AG10803 (cell line): ENCODE results near the gene PBX2.
"Not testable (repeated sequence)": the region's sequence is repeated elsewhere in the genome, so short reads cannot be mapped to it uniquely, and the experiment has no call there.

ENCODE experiments used
- DNase-seq: peaks from one replicate; pipeline ENCODE4 v3.0.0; 2010; ENCODE audit warnings: low read depth
- H3K4me3 ChIP-seq: 2 replicates; pipeline ENCODE4 v1.5.1; 2011; ENCODE audit warnings: mild to moderate bottlenecking, low read length, control low read depth
- TF ChIP-seq, protein P1 (sequence below): conservative IDR thresholded peaks from 2 replicates; pipeline ENCODE4 v1.5.1; 2011; ENCODE audit warnings: mild to moderate bottlenecking, low read length, control low read depth, inconsistent platforms

PBX2 gene

DNA sequence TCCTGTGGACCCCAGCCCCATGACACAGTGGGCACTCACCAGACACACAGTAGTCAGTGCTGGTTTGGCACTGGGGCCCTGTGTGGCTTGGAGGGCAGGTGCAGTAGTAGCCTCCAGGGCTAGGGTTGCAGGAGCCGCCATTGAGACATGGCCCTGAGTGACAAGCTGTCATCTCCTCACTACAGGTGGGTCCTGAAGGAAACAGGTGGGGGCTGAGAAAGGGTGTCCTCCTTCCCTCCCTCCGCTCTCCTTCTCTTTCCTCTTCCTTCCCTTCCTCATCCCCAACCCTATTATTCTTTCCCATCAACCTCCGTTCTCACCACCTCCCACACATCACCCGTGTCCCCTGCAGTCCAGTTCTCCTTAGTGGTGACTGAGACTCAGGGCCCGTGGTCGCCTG, 23.6 kb upstream of the PBX2 start:
- H3K4me3 ChIP-seq: no peak overlapping the region
- no peak for DNase-seq
- TF ChIP-seq, protein P1, sequence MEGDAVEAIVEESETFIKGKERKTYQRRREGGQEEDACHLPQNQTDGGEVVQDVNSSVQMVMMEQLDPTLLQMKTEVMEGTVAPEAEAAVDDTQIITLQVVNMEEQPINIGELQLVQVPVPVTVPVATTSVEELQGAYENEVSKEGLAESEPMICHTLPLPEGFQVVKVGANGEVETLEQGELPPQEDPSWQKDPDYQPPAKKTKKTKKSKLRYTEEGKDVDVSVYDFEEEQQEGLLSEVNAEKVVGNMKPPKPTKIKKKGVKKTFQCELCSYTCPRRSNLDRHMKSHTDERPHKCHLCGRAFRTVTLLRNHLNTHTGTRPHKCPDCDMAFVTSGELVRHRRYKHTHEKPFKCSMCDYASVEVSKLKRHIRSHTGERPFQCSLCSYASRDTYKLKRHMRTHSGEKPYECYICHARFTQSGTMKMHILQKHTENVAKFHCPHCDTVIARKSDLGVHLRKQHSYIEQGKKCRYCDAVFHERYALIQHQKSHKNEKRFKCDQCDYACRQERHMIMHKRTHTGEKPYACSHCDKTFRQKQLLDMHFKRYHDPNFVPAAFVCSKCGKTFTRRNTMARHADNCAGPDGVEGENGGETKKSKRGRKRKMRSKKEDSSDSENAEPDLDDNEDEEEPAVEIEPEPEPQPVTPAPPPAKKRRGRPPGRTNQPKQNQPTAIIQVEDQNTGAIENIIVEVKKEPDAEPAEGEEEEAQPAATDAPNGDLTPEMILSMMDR: no peak

DNA sequence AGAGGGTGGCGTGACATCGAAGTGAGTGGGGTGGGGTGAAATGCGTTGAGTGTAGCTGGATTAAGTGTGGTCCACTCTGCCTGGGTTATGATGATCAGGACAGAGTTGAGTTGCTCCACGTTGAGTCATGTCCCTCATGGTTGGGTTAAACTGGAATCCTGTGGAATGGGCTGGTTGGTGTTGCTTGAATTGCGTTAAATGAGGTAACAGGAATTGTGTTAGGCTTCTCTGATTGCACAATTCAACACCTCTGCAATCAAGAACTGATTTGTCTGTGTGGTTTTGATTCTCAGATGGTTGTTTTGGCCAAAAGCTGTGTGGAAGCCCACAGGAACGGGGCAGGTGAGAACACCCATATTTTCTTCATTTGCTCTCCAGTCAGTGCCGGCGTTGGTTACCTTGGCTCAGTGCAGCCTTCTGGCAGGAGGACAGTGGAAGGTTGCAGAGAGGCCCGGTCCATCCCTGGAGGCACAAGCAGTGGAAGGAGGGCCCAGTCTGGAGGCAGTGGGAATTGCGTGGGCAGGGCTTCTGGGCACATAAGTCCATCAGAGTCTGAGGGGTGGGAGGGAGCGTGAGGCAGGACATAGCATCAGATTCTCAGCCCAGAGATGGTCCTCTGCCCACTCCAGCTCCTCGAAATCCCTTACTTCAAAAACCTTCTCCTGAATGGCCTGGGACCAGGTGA, 22.2 kb upstream of the PBX2 start:
- DNase-seq: no peak
- TF ChIP-seq, protein P1: no peak
- no peak overlapping the region for H3K4me3 ChIP-seq

DNA sequence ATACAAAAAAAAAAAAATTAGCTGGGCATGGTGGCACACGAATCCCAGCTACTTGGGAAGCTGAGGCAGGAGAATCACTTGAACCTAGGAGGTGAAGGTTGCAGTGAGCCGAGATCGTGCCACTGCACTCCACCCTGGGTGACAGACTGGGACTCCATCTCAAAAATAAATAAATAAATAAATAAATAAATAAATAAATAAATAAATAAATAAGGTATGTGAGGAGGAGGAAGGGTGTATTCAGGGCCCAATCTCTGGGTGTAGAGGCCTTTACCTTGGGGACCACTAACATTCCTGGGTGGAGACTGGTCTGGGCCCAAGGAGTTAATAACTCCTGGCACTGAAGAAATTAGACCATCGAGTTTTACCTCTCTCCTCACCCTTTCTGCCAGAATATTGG, 21.4 kb upstream of the PBX2 start:
- H3K4me3 ChIP-seq, DNase-seq: not testable (repeated sequence)

DNA sequence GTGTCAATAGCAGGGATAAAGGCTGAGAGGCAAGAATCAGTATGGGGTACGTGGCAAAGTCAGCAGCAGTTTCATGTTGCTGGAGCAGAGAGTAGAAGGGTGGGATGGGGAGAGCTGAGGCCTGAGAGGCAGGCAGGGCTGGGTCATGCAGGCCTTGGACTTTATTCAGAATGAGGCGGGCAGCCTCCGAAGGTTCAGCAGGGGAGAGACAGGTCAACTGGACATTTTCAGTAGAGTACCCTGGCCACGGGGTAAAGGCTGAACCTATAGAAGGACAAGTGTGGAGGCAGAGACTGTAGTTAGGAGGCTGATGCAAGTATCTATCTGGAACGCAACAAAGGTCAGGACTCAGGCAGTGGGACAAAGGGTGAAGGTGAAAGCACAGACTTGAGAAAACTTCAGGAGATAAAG, 20.2 kb upstream of the PBX2 start:
- DNase-seq: no peak
- H3K4me3 ChIP-seq: no peak overlapping the region
- TF ChIP-seq, protein P1: no peak

DNA sequence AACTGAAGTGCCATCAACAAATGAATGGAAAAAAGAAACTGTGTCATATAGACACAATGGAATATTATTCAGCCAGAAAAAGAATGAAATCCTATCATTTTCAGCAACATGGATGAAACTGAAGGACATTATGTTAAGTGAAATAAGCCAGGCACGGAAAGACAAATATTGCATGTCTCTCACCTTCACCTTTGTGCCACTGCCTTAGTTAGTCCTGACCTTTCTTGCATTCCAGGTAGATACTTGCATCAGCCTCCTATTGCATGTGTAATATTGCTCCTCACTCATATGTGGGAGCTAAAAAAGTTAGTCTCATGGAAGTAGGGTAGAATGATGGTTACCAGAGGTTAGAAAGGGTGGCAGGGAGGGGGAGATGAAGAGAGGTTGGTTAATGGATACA, 19.0 kb upstream of the PBX2 start:
- TF ChIP-seq, protein P1: no peak
- H3K4me3 ChIP-seq: no peak overlapping the region
- no peak for DNase-seq

GRCh38 chr6:32204268-32204715, 14.3 kb upstream of the PBX2 start:
- TF ChIP-seq, protein P1: no peak
- no peak for DNase-seq
- no peak overlapping the region for H3K4me3 ChIP-seq

- TF ChIP-seq, protein P1: no peak
- DNase-seq: no peak
- H3K4me3 ChIP-seq: no peak overlapping the region
These were observed 13.6 kb upstream of the PBX2 start for GRCh38 chr6:32203426-32204267.
